ENCODE results near the gene ARHGAP10. TPM values are rescaled to one million over a fixed set of nuclear protein-coding genes. Genes with fewer than 3 reads are reported as not detected.

Gene ARHGAP10
- total RNA-seq, 1 donor from 2014 or later = 28.0 TPM

DNA sequence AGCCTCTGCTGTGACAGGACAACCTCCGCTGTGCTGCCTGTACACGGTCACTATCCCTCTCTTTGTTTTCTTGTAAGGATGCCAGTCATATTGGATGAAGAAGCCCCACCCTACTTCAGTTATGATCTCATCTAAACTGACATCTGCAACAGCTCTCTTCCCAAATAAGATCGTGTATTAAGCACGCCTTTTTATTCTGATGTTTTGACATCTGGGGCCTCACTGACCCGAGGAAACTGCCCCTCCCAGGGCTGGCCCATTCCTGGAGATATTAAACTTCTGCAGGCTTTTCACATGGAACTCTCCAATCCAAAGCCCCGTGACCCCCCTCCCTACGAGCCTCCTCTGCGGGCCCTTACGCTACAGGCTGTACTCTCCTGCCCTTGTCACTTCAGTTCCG is 232.0 kb downstream of the ARHGAP10 start:
- H3K4me2 ChIP-seq (ENCODE audit: low read length) = no peak overlapping the region
- no peaks in the 10 kb centered on the region for H3K27me3 ChIP-seq (ENCODE audit: insufficient read depth, low read length)
- peaks cover 12% of the 10 kb centered on the region for H3K36me3 Mint-ChIP-seq (ENCODE audit: low read depth, unreplicated experiment)

DNA sequence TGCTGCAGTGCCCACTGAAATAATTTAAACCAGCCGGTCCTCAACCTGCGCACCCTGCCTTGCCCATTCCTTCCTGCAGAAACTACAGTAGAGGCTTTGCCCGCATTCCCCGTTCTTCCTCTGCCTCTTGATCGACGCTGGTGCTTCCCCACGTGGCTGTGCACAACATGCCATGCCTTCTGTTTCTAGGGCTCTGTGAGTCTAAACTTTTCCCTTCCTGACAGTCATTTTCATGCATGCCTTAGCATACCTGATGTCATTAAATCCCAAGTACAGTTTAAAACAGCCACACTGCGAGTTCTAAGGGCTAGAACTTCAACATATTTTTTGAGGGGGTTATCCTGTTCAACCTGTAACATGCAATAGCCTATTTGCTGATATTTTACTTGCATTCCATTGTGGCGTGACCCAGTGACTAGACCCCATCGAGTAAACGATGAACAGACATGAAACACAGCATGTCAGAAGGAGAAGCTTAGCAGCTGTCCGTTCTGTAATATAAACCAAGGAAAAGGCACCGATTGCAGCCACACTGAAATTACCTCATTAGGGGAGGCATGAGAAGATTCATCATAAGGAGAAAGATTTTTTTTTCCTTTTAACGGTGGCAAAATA is 232.5 kb downstream of the ARHGAP10 start:
- Histone ChIP-seq H3K9ac (ENCODE audit: low read length) (no peak overlapping the region), H3K4me2 (ENCODE audit: low read length) (no peak overlapping the region), H2AFZ (ENCODE audit: low read depth, low read length) (no peak overlapping the region), H3K9me3 (ENCODE audit: insufficient read depth, low read depth, low read length) (no peaks in the 10 kb centered on the region), H3K27me3 (ENCODE audit: insufficient read depth, low read length) (no peaks in the 10 kb centered on the region), H4K20me1 (ENCODE audit: insufficient read depth, low read length) (peaks cover 8% of the 10 kb centered on the region), H3K79me2 (ENCODE audit: insufficient read depth, low read length) (no peaks in the 10 kb centered on the region), H3K27ac (ENCODE audit: low read depth, low read length) (no peak overlapping the region), H3K4me1 (ENCODE audit: insufficient read depth, low read length) (no peaks in the 10 kb centered on the region), H3K36me3 (ENCODE audit: insufficient read depth, low read length) (peaks cover 4% of the 10 kb centered on the region), H3K4me3 (ENCODE audit: insufficient read depth, low read depth, low read length) (no peak overlapping the region)
- Mint-ChIP-seq H3K27me3 (ENCODE audit: low read depth, unreplicated experiment) (no peaks in the 10 kb centered on the region), H3K4me3 (ENCODE audit: unreplicated experiment) (no peak overlapping the region), H3K9me3 (ENCODE audit: unreplicated experiment) (no peaks in the 10 kb centered on the region), H3K27ac (ENCODE audit: unreplicated experiment) (no peak overlapping the region), H3K36me3 (ENCODE audit: low read depth, unreplicated experiment) (peaks cover 12% of the 10 kb centered on the region), H3K4me1 (ENCODE audit: low read depth, unreplicated experiment) (peaks cover 8% of the 10 kb centered on the region)
- DNase-seq (ENCODE audit: low read depth) = no peak
- FAIRE-seq = no peak
- TF ChIP-seq, protein P1, sequence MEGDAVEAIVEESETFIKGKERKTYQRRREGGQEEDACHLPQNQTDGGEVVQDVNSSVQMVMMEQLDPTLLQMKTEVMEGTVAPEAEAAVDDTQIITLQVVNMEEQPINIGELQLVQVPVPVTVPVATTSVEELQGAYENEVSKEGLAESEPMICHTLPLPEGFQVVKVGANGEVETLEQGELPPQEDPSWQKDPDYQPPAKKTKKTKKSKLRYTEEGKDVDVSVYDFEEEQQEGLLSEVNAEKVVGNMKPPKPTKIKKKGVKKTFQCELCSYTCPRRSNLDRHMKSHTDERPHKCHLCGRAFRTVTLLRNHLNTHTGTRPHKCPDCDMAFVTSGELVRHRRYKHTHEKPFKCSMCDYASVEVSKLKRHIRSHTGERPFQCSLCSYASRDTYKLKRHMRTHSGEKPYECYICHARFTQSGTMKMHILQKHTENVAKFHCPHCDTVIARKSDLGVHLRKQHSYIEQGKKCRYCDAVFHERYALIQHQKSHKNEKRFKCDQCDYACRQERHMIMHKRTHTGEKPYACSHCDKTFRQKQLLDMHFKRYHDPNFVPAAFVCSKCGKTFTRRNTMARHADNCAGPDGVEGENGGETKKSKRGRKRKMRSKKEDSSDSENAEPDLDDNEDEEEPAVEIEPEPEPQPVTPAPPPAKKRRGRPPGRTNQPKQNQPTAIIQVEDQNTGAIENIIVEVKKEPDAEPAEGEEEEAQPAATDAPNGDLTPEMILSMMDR (IDR thresholded peaks at IDR 0.05; ENCODE audit: insufficient read depth, low read depth, low read length) = no peak
- TF ChIP-seq EZH2 (IDR thresholded peaks at IDR 0.05; ENCODE audit: insufficient read depth, low read length) = no peak

More for the DNA sequence above, 232.0 kb downstream of the ARHGAP10 start:
- no peak overlapping the region for H3K27ac Mint-ChIP-seq (ENCODE audit: unreplicated experiment)
- TF ChIP-seq, protein P1 (IDR thresholded peaks at IDR 0.05; ENCODE audit: insufficient read depth, low read depth, low read length) = no peak
- TF ChIP-seq EZH2 (IDR thresholded peaks at IDR 0.05; ENCODE audit: insufficient read depth, low read length) = no peak
- H3K4me1 Mint-ChIP-seq (ENCODE audit: low read depth, unreplicated experiment) = peaks cover 7% of the 10 kb centered on the region
- H3K79me2 ChIP-seq (ENCODE audit: insufficient read depth, low read length) = no peaks in the 10 kb centered on the region
- no peaks in the 10 kb centered on the region for H3K27me3 Mint-ChIP-seq (ENCODE audit: low read depth, unreplicated experiment)
- H3K9me3 Mint-ChIP-seq (ENCODE audit: unreplicated experiment) = no peaks in the 10 kb centered on the region
- H3K27ac ChIP-seq (ENCODE audit: low read depth, low read length) = no peak overlapping the region
- no peak overlapping the region for H3K9ac ChIP-seq (ENCODE audit: low read length)
- no peaks in the 10 kb centered on the region for H3K9me3 ChIP-seq (ENCODE audit: insufficient read depth, low read depth, low read length)
- no peak overlapping the region for H2AFZ ChIP-seq (ENCODE audit: low read depth, low read length)
- H3K4me3 ChIP-seq (ENCODE audit: insufficient read depth, low read depth, low read length) = no peak overlapping the region
- H3K36me3 ChIP-seq (ENCODE audit: insufficient read depth, low read length) = peaks cover 4% of the 10 kb centered on the region
- H4K20me1 ChIP-seq (ENCODE audit: insufficient read depth, low read length) = peaks cover 8% of the 10 kb centered on the region
- no peak for FAIRE-seq
- no peaks in the 10 kb centered on the region for H3K4me1 ChIP-seq (ENCODE audit: insufficient read depth, low read length)
- DNase-seq (ENCODE audit: low read depth) = no peak
- H3K4me3 Mint-ChIP-seq (ENCODE audit: unreplicated experiment) = no peak overlapping the region

DNA sequence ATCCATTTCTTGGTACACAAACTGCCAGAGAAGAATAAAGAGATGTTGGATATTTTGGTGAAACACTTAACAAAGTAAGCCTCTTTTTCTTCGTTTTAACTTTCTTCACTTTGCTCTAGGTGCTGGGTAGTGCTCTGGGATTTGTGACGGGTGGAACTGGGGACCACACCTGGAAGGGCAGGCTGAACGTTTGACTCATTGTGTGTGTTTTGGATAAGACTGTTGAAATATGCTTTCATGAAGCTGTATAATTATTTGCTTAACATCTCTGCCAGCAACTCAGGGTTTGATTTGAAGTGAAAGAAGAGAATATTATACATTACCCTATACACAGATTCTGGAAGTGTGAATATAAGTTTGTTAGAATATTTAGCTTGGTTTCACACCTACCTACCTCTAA is 233.2 kb downstream of the ARHGAP10 start:
- Histone ChIP-seq H3K36me3 (ENCODE audit: insufficient read depth, low read length) (peaks cover 4% of the 10 kb centered on the region), H3K4me3 (ENCODE audit: insufficient read depth, low read depth, low read length) (no peak overlapping the region), H3K4me2 (ENCODE audit: low read length) (no peak overlapping the region), H3K9me3 (ENCODE audit: insufficient read depth, low read depth, low read length) (no peaks in the 10 kb centered on the region), H3K27me3 (ENCODE audit: insufficient read depth, low read length) (no peaks in the 10 kb centered on the region), H3K27ac (ENCODE audit: low read depth, low read length) (no peak overlapping the region), H3K9ac (ENCODE audit: low read length) (no peak overlapping the region), H4K20me1 (ENCODE audit: insufficient read depth, low read length) (peaks cover 8% of the 10 kb centered on the region), H3K4me1 (ENCODE audit: insufficient read depth, low read length) (no peaks in the 10 kb centered on the region), H2AFZ (ENCODE audit: low read depth, low read length) (no peak overlapping the region), H3K79me2 (ENCODE audit: insufficient read depth, low read length) (no peaks in the 10 kb centered on the region)
- Mint-ChIP-seq H3K27ac (ENCODE audit: unreplicated experiment) (no peak overlapping the region), H3K36me3 (ENCODE audit: low read depth, unreplicated experiment) (peaks cover 12% of the 10 kb centered on the region), H3K4me3 (ENCODE audit: unreplicated experiment) (no peak overlapping the region), H3K27me3 (ENCODE audit: low read depth, unreplicated experiment) (no peaks in the 10 kb centered on the region), H3K4me1 (ENCODE audit: low read depth, unreplicated experiment) (peaks cover 9% of the 10 kb centered on the region), H3K9me3 (ENCODE audit: unreplicated experiment) (no peaks in the 10 kb centered on the region)
- no peak for DNase-seq (ENCODE audit: low read depth)
- no peak for FAIRE-seq
- TF ChIP-seq EZH2 (IDR thresholded peaks at IDR 0.05; ENCODE audit: insufficient read depth, low read length) = no peak
- TF ChIP-seq, protein P1 (IDR thresholded peaks at IDR 0.05; ENCODE audit: insufficient read depth, low read depth, low read length) = no peak

Measured in astrocyte (in vitro differentiated cells and primary cell).